Stimulated activated CD8-positive, alpha-beta memory T cell treated with anti-CD3 and anti-CD28 coated beads, Interleukin-12 subunit alpha, Interleukin-12 subunit beta, amount 100 ng/mL, for 4 hours (primary cell): ENCODE measurements around the gene ZNF524.
"Not testable (repeated sequence)": the region's sequence is repeated elsewhere in the genome, so short reads cannot be mapped to it uniquely, and the experiment has no call there.

Experiments
- DNase-seq: peaks from one replicate; pipeline ENCODE4 v3.0.0-alpha.2; 2020; ENCODE audit warnings: low read depth

ZNF524 gene

GRCh38 chr19:55581145-55581822 is 18.8 kb upstream of the ZNF524 start:
- no peak for DNase-seq

- no peak for DNase-seq
Measured at GRCh38 chr19:55581823-55582223, 18.3 kb upstream of the ZNF524 start.

GRCh38 chr19:55582284-55582683 is 17.8 kb upstream of the ZNF524 start:
- DNase-seq: not testable (repeated sequence)

- not testable (repeated sequence) for DNase-seq
Measured at GRCh38 chr19:55583897-55584296, 16.2 kb upstream of the ZNF524 start.

GRCh38 chr19:55584871-55585270 is 15.2 kb upstream of the ZNF524 start:
- DNase-seq: no peak

- DNase-seq: no peak
Measured at GRCh38 chr19:55585658-55586339, 14.3 kb upstream of the ZNF524 start.

- DNase-seq: peak; percentile 79
Measured at GRCh38 chr19:55586976-55587668, 13.0 kb upstream of the ZNF524 start.

GRCh38 chr19:55588738-55589137 is 11.3 kb upstream of the ZNF524 start:
- DNase-seq: no peak

- no peak for DNase-seq
Measured at GRCh38 chr19:55590109-55590508, 10.0 kb upstream of the ZNF524 start.

GRCh38 chr19:55590617-55591016 is 9.5 kb upstream of the ZNF524 start:
- no peak for DNase-seq

- no peak for DNase-seq
Measured at GRCh38 chr19:55591555-55591954, 8.5 kb upstream of the ZNF524 start.

- DNase-seq: no peak
Measured at GRCh38 chr19:55592391-55593090, 7.5 kb upstream of the ZNF524 start.

GRCh38 chr19:55593096-55593772 is 6.9 kb upstream of the ZNF524 start:
- DNase-seq: no peak

- no peak for DNase-seq
Measured at GRCh38 chr19:55594996-55595545, 5.0 kb upstream of the ZNF524 start.

GRCh38 chr19:55596304-55596703 is 3.8 kb upstream of the ZNF524 start:
- DNase-seq: no peak

GRCh38 chr19:55597501-55597921 is 2.6 kb upstream of the ZNF524 start:
- no peak for DNase-seq

- no peak for DNase-seq
Measured at GRCh38 chr19:55598034-55598433, 2.1 kb upstream of the ZNF524 start.

GRCh38 chr19:55598719-55599467 is 1.2 kb upstream of the ZNF524 start:
- peak; percentile 83 for DNase-seq

GRCh38 chr19:55599468-55599841 is 633 bp upstream of the ZNF524 start, which contains the start of gene FIZ1:
FIZ1 (minus strand) TSS chr19:55599517; CDS start chr19:55597865, 1,652 bp downstream.
- peak; percentile 93 for DNase-seq

GRCh38 chr19:55600662-55601028 is 557 bp downstream of the ZNF524 start:
- no peak for DNase-seq

- no peak for DNase-seq
Measured at GRCh38 chr19:55601084-55601483, 996 bp downstream of the ZNF524 start.
